Regular cardiac myocyte (primary cell): Measurements from ENCODE around the gene CYRIA. TPM values are rescaled to one million over a fixed set of nuclear protein-coding genes. Genes with fewer than 3 reads are reported as not detected.

ENCODE experiments used
- total RNA-seq: library from RNA; depleted of rRNA; stranded (reverse); fragments of >200 nt; gene quantifications from 2 replicates; pipeline ENCODE4 v1.2.3, GENCODE V29; 2014

Gene CYRIA
- 5.2 and 8.2 TPM in 2 replicates for total RNA-seq

GRCh38 chr2:16665748-16666448 lies at the start of gene CYRIA:
Gene CYRIA, minus strand, starts transcription at chr2:16665834. Its CDS starts 77,715 bp downstream, at chr2:16588119.

